HEK293T (cell line): ENCODE data around the gene DNASE2B.

Experiments
- CTCF ChIA-PET: fragments of 350-600 bp; formaldehyde crosslinking; extraction: SDS; loops from one replicate; lab custom pipeline; 2021; ENCODE audit warnings: antibody characterized with exemption, inconsistent platforms; lab: Yijun Ruan, JAX
- POLR2A ChIA-PET: fragments of 350-600 bp; formaldehyde crosslinking; extraction: SDS; loops from one replicate; lab custom pipeline; 2020; ENCODE audit warnings: antibody characterized with exemption, inconsistent platforms; lab: Yijun Ruan, JAX
- DNase-seq: peaks from one replicate; pipeline ENCODE4 v3.0.0; 2012; ENCODE audit warnings: mixed read lengths; ENCODE audit errors: extremely low spot score
- ARNT ChIP-seq: fragments of 450-650 bp; IDR thresholded peaks from 2 replicates; pipeline ENCODE4 v1.6.1; 2017; ENCODE audit warnings: mild to moderate bottlenecking
- BHLHE40 ChIP-seq: fragments of 450-650 bp; IDR thresholded peaks from 2 replicates; pipeline ENCODE4 v1.6.1; 2016; ENCODE audit warnings: mild to moderate bottlenecking, moderate library complexity, borderline replicate concordance
- CTBP1 ChIP-seq: fragments of 450-650 bp; IDR thresholded peaks from 2 replicates; pipeline ENCODE4 v1.6.1; 2016; ENCODE audit warnings: borderline replicate concordance
- ELF4 ChIP-seq: fragments of 450-650 bp; IDR thresholded peaks from 2 replicates; pipeline ENCODE4 v1.6.1; 2017; ENCODE audit warnings: antibody characterized with exemption
- FOXA1 ChIP-seq: fragments of 450-650 bp; IDR thresholded peaks from 2 replicates; pipeline ENCODE4 v1.6.1; 2016; ENCODE audit warnings: mild to moderate bottlenecking
- FOXK2 ChIP-seq: fragments of 450-650 bp; IDR thresholded peaks from 2 replicates; pipeline ENCODE4 v1.6.1; 2016; ENCODE audit warnings: mild to moderate bottlenecking
- FOXM1 ChIP-seq: fragments of 450-650 bp; IDR thresholded peaks from 2 replicates; pipeline ENCODE4 v1.6.1; 2017; ENCODE audit warnings: mild to moderate bottlenecking, borderline replicate concordance
- HDGF ChIP-seq: fragments of 450-650 bp; IDR thresholded peaks from 2 replicates; pipeline ENCODE4 v1.6.1; 2017; ENCODE audit warnings: antibody characterized with exemption, borderline replicate concordance
- L3MBTL2 ChIP-seq: fragments of 450-650 bp; conservative IDR thresholded peaks from 2 replicates; pipeline ENCODE4 v1.6.1; 2016; ENCODE audit warnings: mild to moderate bottlenecking
- LEF1 ChIP-seq: fragments of 450-650 bp; IDR thresholded peaks from 2 replicates; pipeline ENCODE4 v1.6.1; 2017; ENCODE audit warnings: mild to moderate bottlenecking, borderline replicate concordance
- NFRKB ChIP-seq: fragments of 450-650 bp; IDR thresholded peaks from 2 replicates; pipeline ENCODE4 v1.6.1; 2016; ENCODE audit warnings: mild to moderate bottlenecking, moderate library complexity
- SP1 ChIP-seq: fragments of 450-650 bp; IDR thresholded peaks from 2 replicates; pipeline ENCODE4 v1.6.1; 2017
- SUZ12 ChIP-seq: fragments of 450-650 bp; IDR thresholded peaks from 2 replicates; pipeline ENCODE4 v1.6.1; 2016; ENCODE audit warnings: mild to moderate bottlenecking
- TARDBP ChIP-seq: fragments of 450-650 bp; IDR thresholded peaks from 2 replicates; pipeline ENCODE4 v1.6.1; 2016
- ZNF384 ChIP-seq: fragments of 450-650 bp; IDR thresholded peaks from 2 replicates; pipeline ENCODE4 v1.6.1; 2016
- TF ChIP-seq, protein P1 (sequence below): fragments of 450-650 bp; IDR thresholded peaks from 2 replicates; pipeline ENCODE4 v1.6.1; 2016

DNASE2B gene

GRCh38 chr1:84353695-84354094 is 44.6 kb upstream of the DNASE2B start:
- TF ChIP-seq FOXM1 (no peak), LEF1 (no peak), CTBP1 (no peak), SUZ12 (no peak), HDGF (no peak), L3MBTL2 (no peak), BHLHE40 (no peak), FOXK2 (no peak), FOXA1 (no peak), TARDBP (no peak), NFRKB (no peak), ARNT (no peak), ELF4 (no peak), ZNF384 (no peak), SP1 (no peak)
- TF ChIP-seq, protein P1, sequence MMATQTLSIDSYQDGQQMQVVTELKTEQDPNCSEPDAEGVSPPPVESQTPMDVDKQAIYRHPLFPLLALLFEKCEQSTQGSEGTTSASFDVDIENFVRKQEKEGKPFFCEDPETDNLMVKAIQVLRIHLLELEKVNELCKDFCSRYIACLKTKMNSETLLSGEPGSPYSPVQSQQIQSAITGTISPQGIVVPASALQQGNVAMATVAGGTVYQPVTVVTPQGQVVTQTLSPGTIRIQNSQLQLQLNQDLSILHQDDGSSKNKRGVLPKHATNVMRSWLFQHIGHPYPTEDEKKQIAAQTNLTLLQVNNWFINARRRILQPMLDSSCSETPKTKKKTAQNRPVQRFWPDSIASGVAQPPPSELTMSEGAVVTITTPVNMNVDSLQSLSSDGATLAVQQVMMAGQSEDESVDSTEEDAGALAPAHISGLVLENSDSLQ = no peak
- ChIA-PET CTCF (no interaction called here), POLR2A (no interaction called here)
- no peak for DNase-seq

DNA sequence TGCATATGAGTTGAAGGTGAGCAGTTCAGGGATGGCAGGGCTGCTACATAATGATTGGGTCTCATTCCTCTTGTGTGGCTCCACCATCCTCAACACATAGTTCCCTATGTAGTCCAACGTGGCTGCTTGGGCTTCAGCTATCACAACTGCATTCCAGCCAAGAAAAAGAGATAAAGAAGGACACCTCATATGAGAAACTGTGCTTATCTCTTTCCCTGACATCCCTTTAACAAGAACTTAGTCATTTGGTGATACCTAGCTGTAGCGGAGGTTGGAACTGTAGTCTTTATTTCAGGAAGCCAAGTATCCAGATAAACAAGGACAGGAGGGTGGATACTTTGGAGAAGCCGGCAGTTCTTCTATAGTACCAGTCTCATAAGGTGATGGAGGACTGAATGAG is 42.7 kb upstream of the DNASE2B start:
- POLR2A ChIA-PET = no interaction called here
- CTCF ChIA-PET = no interaction called here
- DNase-seq = no peak
- TF ChIP-seq LEF1 (no peak), L3MBTL2 (no peak), ARNT (no peak), TARDBP (no peak), SUZ12 (no peak), BHLHE40 (no peak), CTBP1 (no peak), ZNF384 (no peak), SP1 (no peak), NFRKB (no peak), FOXA1 (no peak)
- TF ChIP-seq, protein P1 = no peak

GRCh38 chr1:84356881-84357280 is 41.4 kb upstream of the DNASE2B start:
- POLR2A ChIA-PET = no interaction called here
- CTCF ChIA-PET = no interaction called here
- TF ChIP-seq NFRKB (no peak), ARNT (no peak), SP1 (no peak), ZNF384 (no peak), ELF4 (no peak), TARDBP (no peak), SUZ12 (no peak), BHLHE40 (no peak), FOXM1 (no peak), L3MBTL2 (no peak), FOXA1 (no peak), CTBP1 (no peak), FOXK2 (no peak), HDGF (no peak), LEF1 (no peak)
- TF ChIP-seq, protein P1 = no peak
- DNase-seq = no peak

DNA sequence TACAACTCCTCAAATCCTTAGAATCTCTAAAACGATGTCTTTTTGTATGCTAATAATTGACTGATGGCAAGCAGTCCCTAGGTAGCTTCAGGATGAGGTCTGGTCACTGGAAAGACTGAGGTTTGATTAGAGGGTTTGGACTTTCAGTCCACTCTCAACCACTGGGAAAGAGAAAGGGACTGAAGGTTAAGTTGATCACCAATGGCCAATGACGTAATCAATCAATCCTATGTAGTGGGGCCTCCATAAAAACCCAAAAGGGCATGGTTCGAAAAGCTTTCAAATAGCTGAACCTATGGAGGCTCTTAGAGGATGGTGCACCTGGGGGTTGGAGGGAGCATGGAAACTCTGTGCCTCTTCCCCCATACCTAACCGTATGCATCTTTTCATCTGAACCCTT is 39.6 kb upstream of the DNASE2B start:
- DNase-seq = no peak
- TF ChIP-seq HDGF (no peak), SP1 (no peak), ZNF384 (no peak), TARDBP (no peak), FOXK2 (no peak), BHLHE40 (no peak), SUZ12 (no peak), FOXA1 (no peak), FOXM1 (no peak), ARNT (no peak), L3MBTL2 (no peak), CTBP1 (no peak), LEF1 (no peak), ELF4 (no peak), NFRKB (no peak)
- TF ChIP-seq, protein P1 = no peak
- ChIA-PET CTCF (interaction anchor here (1.1 kb wide), 1 partner anchor 17 kb away, joined by 3 read pairs; no protein-coding TSS in a partner anchor), POLR2A (no interaction called here)

DNA sequence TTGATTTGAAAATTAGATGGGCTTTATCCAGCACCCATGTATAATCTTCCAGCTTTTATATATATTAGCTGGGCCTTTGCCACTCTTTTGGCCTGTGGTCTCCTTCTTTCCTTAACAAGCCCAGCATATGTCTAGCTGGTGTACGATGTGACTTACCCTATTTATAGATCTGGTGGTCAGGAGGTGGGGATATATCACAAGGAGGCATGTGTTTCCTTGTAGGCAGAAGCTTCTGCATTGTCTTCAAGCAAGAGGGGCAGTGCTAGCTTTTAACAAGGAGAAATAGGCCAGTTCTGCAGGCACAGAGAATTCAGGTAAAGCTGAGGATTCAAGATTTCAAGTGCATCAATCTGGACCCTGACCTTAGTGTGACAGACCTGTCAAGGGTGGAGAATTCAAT is 38.0 kb upstream of the DNASE2B start:
- CTCF ChIA-PET = no interaction called here
- DNase-seq = no peak
- no peak for TF ChIP-seq ZNF384
- no peak for TF ChIP-seq FOXA1
- no peak for TF ChIP-seq FOXK2
- no peak for TF ChIP-seq FOXM1
- POLR2A ChIA-PET = no interaction called here
